Right lobe of liver (tissue), 6 donors: ENCODE results near the gene SPIRE1. TPM values are rescaled to one million over a fixed set of nuclear protein-coding genes. Genes with fewer than 3 reads are reported as not detected.

ENCODE experiments used
- ATAC-seq, 4 donors: fragments of 200-7000 bp; cut with Tn5 transposase; one replicate each; pipeline ENCODE4 v1.9.1; 2020; ENCODE audit warnings: mild to moderate bottlenecking in 4 of 4, moderate library complexity in 4 of 4
- DNase-seq, 3 donors: peaks; one replicate each; pipeline ENCODE4 v3.0.0-alpha.2; 2020
- H3K27ac ChIP-seq, 3 donors: fragments of 200-600 bp; one replicate each; pipeline ENCODE4 v1.8.0; 2022
- H3K27me3 ChIP-seq, 2 donors: fragments of 200-600 bp; one replicate each; pipeline ENCODE4 v1.8.0; 2022
- H3K36me3 ChIP-seq, 4 donors: fragments of 200-600 bp; sonication (generic) in 1 of 4; one replicate each; pipeline versions ENCODE4 v1.5.1 to v1.8.0; 2017 to 2022; ENCODE audit warnings: control low read depth in 1 of 4
- H3K4me1 ChIP-seq, 4 donors: fragments of 200-600 bp; sonication (generic) in 1 of 4; one replicate each; pipeline versions ENCODE4 v1.5.1 to v1.8.0; 2017 to 2022; ENCODE audit warnings: control low read depth in 1 of 4
- H3K4me3 ChIP-seq, 3 donors: fragments of 200-600 bp; one replicate each; pipeline ENCODE4 v1.8.0; 2022
- H3K9me3 ChIP-seq, 4 donors: fragments of 200-600 bp; sonication (generic) in 1 of 4; one replicate each; pipeline versions ENCODE4 v1.5.1 to v1.8.0; 2017 to 2022; ENCODE audit warnings: control low read depth in 1 of 4
- POLR2A ChIP-seq: fragments of 450-650 bp; IDR thresholded peaks from one replicate; pipeline ENCODE4 v1.6.1; 2017; ENCODE audit warnings: antibody characterized with exemption, mild to moderate bottlenecking
- WGBS: methylation state at CpG from one replicate; pipeline ENCODE4 v1.1.6; 2018; ENCODE audit warnings: low coverage, low lambda C conversion rate; ENCODE audit not compliant: insufficient coverage; ENCODE audit errors: missing lambda C conversion rate; 5-methylcytosine and 5-hydroxymethylcytosine counted together
- intact Hi-C, 2 donors: fragments of 100-400 bp; cut with DNase I; formaldehyde crosslinking; loops; one replicate each; pipeline versions ENCODE4 v1.11.2 to v1.14.1; 2022
- total RNA-seq, 6 experiments: library from RNA; depleted of rRNA in 2 of 6; stranded (reverse); fragments of >200 nt in 2 of 6; fragmentation: NEBNext Ultra II Directional in 3 of 6; extraction: Animal tissue kit (Norgen Biotek cat#: 25700) in 3 of 6; gene quantifications; one replicate each; pipeline versions ENCODE4 v1.1.0 to v1.2.4, GENCODE V29; 2016 to 2023
- TF ChIP-seq, protein P1 (sequence below), 4 donors: fragments of 200-600 bp in 3 of 4; fragments of 450-650 bp in 1 of 4; IDR thresholded peaks; one replicate each; pipeline versions ENCODE4 v1.5.1 to v1.8.0; 2016 to 2022; ENCODE audit warnings: antibody characterized with exemption in 4 of 4, mild to moderate bottlenecking in 2 of 4
- donor health status: DM: no; HTN: yes; CAD: no.
- donor health status: DM: no; HTN: no; CAD: no.
- donor health status: DM: no; HTN: no; CAD: no.
- donor health status: DM: no; HTN: yes; CAD: no.
- donor health status: DM: no; HTN: yes; CAD: no.

Gene SPIRE1
- total RNA-seq, 6 experiments from 2014 or later: 2.2 to 19.1 (median 7.9) TPM

DNA sequence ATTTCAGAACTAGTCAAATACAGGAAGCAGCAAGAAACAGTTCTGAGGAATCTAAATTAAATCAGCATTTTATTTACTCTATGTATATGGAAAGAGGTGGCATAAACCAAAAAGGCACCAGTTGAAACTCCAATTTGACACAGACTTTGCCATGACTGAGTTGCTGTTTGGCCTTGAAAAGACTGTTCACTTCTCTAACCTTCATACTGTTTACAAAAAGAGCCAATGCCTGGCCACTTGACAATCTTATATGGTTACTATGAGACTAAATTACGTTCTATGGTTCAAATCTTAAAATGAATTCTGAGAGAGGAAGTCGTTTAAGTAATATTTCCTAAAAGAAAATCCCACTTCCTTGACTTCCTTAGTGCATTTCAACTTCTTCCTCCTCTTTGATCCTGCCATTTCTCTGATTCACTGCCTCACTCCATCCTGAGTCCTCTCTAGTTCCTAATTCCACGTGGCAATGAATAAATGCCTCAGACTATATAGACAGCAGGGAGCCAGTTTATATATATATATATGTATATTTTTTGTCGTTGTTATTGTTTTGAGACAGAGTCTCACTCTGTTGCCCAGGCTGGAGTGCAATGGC is 31.4 kb upstream of the SPIRE1 start:
- no peak overlapping the region for H3K27ac ChIP-seq
- no peak overlapping the region for H3K4me3 ChIP-seq
- TF ChIP-seq, protein P1, sequence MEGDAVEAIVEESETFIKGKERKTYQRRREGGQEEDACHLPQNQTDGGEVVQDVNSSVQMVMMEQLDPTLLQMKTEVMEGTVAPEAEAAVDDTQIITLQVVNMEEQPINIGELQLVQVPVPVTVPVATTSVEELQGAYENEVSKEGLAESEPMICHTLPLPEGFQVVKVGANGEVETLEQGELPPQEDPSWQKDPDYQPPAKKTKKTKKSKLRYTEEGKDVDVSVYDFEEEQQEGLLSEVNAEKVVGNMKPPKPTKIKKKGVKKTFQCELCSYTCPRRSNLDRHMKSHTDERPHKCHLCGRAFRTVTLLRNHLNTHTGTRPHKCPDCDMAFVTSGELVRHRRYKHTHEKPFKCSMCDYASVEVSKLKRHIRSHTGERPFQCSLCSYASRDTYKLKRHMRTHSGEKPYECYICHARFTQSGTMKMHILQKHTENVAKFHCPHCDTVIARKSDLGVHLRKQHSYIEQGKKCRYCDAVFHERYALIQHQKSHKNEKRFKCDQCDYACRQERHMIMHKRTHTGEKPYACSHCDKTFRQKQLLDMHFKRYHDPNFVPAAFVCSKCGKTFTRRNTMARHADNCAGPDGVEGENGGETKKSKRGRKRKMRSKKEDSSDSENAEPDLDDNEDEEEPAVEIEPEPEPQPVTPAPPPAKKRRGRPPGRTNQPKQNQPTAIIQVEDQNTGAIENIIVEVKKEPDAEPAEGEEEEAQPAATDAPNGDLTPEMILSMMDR (IDR thresholded peaks at IDR 0.05): no peak
- TF ChIP-seq POLR2A: no peak
- ATAC-seq: no peak
- peaks cover 0 to 17% (median 0%) of the 10 kb centered on the region in 4 donors for H3K36me3 ChIP-seq
- 53% methylated on average over 4 of the region's 4 CpGs for WGBS
- no peaks in the 10 kb centered on the region for H3K9me3 ChIP-seq
- H3K27me3 ChIP-seq: no peaks in the 10 kb centered on the region
- intact Hi-C loops: no loop called here
- peaks cover 0 to 3% (median 0%) of the 10 kb centered on the region in 4 donors for H3K4me1 ChIP-seq
- DNase-seq: no peak

DNA sequence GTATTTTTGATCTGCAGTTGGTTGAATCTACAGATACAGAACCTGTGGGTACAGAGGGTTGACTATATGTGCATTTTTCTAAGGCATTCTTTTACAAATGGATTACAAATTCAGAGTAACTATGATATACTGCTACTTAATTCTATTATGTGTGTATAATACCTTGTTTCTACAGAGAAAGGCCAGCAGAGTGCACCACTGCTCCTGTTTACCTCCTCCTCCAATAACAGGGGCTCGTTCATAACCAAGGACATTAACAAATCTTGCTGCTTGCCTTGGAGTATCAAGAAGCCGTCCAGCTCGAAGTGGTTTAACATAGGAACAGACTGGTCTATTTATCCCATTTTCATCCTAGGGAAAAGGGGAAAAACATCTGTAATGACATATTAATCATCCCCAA is 28.2 kb upstream of the SPIRE1 start:
- H3K36me3 ChIP-seq: peaks cover 0 to 17% (median 0%) of the 10 kb centered on the region in 4 donors
- ATAC-seq (peak in 1 of 4 donors; percentile 25), DNase-seq (no peak)
- WGBS: 63% methylated on average over 3 of the region's 3 CpGs
- no peaks in the 10 kb centered on the region for H3K4me1 ChIP-seq
- H3K4me3 ChIP-seq: no peak overlapping the region
- no peaks in the 10 kb centered on the region for H3K27me3 ChIP-seq
- no peaks in the 10 kb centered on the region for H3K9me3 ChIP-seq
- intact Hi-C loops: no loop called here
- TF ChIP-seq, protein P1 (IDR thresholded peaks at IDR 0.05): peak in 2 of 4 donors; percentile 9 to 10
- no peak for TF ChIP-seq POLR2A
- H3K27ac ChIP-seq: no peak overlapping the region

DNA sequence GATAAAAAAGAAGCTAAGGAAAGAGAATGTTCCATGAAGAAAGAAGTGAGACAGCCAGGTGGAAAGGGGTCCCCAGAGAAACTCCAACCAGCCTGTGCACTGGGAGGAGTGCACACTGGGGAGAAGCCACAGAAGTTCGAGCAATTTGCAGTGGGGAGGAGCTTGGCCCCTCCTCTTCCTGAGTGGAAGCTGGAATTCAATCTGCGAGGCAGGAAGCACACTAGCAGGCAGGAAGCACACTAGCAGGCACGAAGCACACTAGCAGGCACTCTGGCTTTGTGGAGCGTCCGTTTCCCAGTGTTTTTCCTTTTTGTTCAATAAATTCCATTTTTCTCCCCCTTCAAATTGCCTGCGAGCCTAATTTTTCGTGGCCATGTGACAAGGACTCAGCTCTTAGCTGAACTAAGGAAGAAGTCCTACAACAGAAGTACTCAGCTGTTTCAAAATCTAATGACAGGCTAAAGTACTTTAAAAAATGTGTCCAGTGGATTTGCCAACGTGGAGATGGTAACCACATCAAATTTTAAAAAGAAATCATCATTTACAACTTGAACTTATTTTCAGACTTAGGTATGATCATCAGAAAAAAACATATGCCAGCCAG is 21.4 kb upstream of the SPIRE1 start:
- Histone ChIP-seq H3K9me3 (no peaks in the 10 kb centered on the region), H3K36me3 (peaks cover 0 to 23% (median 3%) of the 10 kb centered on the region in 4 donors), H3K4me1 (no peaks in the 10 kb centered on the region), H3K27ac (peak overlapping the region; percentile 4 to 58 (median 9)), H3K4me3 (no peak overlapping the region), H3K27me3 (no peaks in the 10 kb centered on the region)
- peak; percentile 80 to 95 (median 92) for ATAC-seq
- TF ChIP-seq POLR2A: no peak
- TF ChIP-seq, protein P1 (IDR thresholded peaks at IDR 0.05): no peak
- DNase-seq: peak in 2 of 3 donors; percentile 35 to 50
- 40% methylated on average over 3 of the region's 8 CpGs for WGBS
- intact Hi-C loops: no loop called here

DNA sequence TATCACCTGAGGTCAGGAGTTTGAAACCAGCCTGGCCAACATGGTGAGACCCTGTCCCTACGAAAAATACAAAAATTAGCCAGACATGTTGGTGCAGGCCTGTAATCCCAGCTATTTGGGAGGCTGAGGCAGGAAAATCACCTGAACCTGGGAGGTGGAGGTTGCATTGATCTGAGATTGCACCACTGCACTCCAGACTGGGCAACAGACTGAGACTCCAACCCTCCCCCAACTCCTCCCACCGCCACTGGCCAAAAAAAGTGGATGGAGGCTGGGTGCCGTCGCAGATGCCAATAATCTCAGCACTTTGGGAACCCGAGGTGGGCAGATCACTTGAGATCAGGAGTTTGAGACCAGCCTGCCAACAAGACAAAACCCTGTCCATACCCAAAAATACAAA is 10.1 kb upstream of the SPIRE1 start:
- peak in 1 of 3 donors; percentile 52 for DNase-seq
- ATAC-seq: peak in 3 of 4 donors; percentile 39 to 74 (median 39)
- TF ChIP-seq POLR2A: no peak
- TF ChIP-seq, protein P1 (IDR thresholded peaks at IDR 0.05): no peak
- H3K4me3 ChIP-seq: no peak overlapping the region
- 100% methylated on average over 1 of the region's 5 CpGs for WGBS
- H3K27me3 ChIP-seq: no peaks in the 10 kb centered on the region
- H3K27ac ChIP-seq: no peak overlapping the region
- intact Hi-C loops: loop anchor here in 1 of 2 donors (10.0 kb wide), 1 partner anchor 273 kb away; no protein-coding TSS in a partner anchor
- no peaks in the 10 kb centered on the region for H3K9me3 ChIP-seq
- no peaks in the 10 kb centered on the region for H3K4me1 ChIP-seq
- H3K36me3 ChIP-seq: peaks cover 0 to 8% (median 0%) of the 10 kb centered on the region in 4 donors
